Measurements from ENCODE around the gene CBR3.

CBR3 gene

DNA sequence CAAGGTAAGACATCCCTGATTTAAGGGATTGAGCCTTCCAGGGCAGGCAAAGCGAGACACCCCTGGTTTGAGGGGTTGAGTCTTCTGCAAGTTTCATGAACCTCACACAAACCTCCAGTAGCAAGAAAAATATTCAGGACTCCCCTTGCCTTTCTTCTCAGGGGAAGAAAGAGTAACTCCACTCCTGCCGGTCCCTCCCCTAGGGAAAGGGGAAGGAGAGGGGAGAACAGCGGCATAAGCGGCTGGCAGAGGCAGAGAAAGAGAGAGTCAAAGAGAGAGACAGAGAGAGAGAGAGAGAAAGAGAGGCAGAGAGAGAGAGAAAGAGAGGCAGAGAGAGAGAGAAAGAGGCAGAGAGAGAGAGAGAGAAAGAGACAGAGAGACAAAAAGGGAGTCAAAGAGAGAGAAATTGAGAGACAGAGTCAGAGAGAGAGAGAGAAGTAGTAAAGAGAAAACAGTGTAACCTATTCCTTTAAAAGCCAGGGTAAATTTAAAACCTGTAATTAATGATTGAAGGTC, 29.5 kb upstream of the CBR3 start:
- H3K4me3 ChIP-seq (replicated peaks; ENCODE audit: low read depth, low read length): no peak overlapping the region
- TF ChIP-seq, protein P1, sequence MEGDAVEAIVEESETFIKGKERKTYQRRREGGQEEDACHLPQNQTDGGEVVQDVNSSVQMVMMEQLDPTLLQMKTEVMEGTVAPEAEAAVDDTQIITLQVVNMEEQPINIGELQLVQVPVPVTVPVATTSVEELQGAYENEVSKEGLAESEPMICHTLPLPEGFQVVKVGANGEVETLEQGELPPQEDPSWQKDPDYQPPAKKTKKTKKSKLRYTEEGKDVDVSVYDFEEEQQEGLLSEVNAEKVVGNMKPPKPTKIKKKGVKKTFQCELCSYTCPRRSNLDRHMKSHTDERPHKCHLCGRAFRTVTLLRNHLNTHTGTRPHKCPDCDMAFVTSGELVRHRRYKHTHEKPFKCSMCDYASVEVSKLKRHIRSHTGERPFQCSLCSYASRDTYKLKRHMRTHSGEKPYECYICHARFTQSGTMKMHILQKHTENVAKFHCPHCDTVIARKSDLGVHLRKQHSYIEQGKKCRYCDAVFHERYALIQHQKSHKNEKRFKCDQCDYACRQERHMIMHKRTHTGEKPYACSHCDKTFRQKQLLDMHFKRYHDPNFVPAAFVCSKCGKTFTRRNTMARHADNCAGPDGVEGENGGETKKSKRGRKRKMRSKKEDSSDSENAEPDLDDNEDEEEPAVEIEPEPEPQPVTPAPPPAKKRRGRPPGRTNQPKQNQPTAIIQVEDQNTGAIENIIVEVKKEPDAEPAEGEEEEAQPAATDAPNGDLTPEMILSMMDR (IDR thresholded peaks at IDR 0.05; ENCODE audit: low read length, missing control alignments): no peak
- DNase-seq (ENCODE audit: low read depth): no peak

DNA sequence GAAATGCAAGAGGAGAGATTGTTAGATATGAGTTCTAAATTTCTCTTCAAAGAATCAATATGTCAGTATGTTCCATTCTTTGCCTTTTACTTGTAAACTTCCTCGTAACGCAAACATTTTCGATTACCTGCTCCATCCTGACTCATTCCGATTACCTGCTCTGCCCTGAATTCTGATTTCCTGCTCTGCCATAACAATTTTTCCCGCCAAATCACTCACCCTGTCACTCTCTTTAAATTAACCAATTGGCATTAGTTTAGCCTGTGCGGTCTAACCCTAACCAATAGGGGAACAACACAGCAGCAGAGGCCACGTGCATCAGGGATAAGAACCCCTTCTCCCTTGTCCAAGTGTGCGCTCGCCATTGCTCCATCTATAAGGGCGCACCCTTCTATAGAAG, 25.0 kb upstream of the CBR3 start:
- H3K4me3 ChIP-seq (replicated peaks; ENCODE audit: low read depth, low read length): no peak overlapping the region
- TF ChIP-seq, protein P1 (IDR thresholded peaks at IDR 0.05; ENCODE audit: low read length, missing control alignments): no peak
- DNase-seq (ENCODE audit: low read depth): no peak

DNA sequence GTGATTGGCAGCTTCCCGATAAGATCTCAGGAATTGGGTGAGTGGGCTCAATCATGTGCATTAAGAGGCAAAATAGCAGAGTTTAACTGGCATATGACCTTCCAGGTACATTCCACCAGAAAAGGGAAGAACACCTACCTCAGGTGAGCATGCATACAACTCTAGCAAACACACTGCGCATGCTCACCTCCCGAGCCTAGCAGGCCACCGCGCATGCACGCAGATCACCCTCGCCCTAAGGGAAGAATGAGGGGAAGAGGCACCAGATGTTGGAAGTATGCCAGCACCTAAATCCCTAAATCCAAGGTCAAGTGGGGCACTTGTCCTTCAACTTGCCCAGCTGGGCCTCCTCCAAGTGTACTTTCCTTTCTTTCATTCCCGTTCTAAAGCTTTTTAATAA, 23.6 kb upstream of the CBR3 start:
- no peak for DNase-seq (ENCODE audit: low read depth)
- TF ChIP-seq, protein P1 (IDR thresholded peaks at IDR 0.05; ENCODE audit: low read length, missing control alignments): no peak
- H3K4me3 ChIP-seq (replicated peaks; ENCODE audit: low read depth, low read length): no peak overlapping the region

DNA sequence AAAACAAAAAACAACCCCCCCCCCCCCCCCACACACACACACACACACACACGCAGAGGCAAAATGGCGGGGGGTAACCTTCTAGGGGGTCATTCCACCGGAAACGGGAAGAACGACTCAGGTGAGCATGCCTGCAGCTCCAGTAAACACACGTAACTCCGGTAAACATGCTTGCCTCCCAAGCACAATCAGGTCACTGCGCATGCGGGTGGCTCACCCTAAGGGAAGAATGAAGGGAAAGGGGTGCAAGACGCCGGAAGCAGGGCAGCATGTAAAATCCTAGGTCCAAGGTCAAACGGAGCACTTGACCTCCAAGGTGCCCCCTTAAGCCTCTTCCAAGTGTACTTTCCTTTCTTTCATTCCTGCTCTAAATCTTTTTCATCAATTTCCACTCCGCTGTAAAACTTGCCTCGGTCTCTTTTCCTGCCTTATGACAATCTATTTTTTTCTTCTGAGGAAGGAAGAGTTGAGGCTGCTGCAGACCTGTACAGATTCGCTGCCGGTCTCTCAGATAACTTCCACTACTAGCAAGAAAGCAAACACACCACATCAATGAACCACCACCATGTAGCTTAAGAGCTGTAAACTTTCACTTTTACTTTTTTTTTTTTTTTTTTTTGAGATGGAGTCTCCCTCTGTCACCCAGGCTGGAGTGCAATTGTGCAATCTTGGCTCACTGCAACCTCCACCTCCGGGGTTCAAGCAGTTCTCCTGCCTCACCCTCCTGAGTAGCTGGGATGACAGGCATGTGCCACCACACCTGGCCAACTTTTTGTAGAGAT, 21.0 kb upstream of the CBR3 start:
- no peak overlapping the region for H3K4me3 ChIP-seq (replicated peaks; ENCODE audit: low read depth, low read length)
- no peak for DNase-seq (ENCODE audit: low read depth)
- TF ChIP-seq, protein P1 (IDR thresholded peaks at IDR 0.05; ENCODE audit: low read length, missing control alignments): no peak

DNA sequence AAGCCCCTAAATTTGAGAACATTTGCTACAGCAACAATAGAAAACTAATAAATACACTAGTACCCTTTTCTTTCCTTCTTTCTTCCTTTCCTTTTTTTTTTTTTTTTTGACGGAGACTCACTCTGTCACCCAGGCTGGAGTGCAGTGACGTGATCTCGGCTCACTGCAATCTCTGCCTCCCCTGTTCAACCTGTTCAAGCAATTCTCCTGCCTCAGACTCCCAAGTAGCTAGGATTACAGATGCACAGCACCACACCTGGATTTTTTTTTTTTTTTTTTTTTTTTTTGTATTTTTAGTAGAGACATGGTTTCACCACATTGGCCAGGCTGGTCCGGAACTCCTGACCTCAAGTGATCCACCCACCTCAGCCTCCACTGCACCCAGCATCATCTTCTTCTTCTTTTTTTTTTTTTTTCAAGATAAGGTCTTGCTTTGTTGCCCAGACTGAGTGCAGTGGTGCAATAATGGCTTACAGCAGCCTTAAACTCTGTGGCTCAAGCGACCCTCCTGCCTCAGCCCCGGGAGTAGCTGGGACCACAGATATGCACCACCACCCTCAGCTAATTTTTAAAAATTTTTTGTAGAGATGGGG, 19.6 kb upstream of the CBR3 start:
- H3K4me3 ChIP-seq (replicated peaks; ENCODE audit: low read depth, low read length): no peak overlapping the region
- TF ChIP-seq, protein P1 (IDR thresholded peaks at IDR 0.05; ENCODE audit: low read length, missing control alignments): no peak
- no peak for DNase-seq (ENCODE audit: low read depth)

DNA sequence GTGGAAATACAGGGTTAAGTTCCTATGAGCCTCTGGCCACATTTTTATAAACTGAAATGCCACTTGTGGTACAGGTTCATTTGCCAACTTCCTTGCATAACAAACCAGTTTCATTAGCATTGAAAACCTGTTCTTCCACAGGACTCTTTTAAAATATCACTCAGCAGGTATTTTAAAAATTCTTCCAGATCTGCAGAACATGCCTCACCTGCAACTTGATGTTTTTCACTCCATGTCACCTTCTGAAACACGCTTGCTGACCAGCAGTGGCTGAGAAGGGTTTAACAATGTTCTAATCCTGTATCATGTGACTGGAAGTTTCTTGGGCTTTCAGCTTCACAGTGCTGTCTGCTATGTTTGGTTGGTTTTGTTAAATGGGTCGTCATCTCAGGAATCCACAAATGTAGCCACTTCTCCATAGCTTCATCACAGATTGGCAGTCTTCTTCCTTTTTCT, 17.6 kb upstream of the CBR3 start:
- TF ChIP-seq, protein P1 (IDR thresholded peaks at IDR 0.05; ENCODE audit: low read length, missing control alignments): no peak
- H3K4me3 ChIP-seq (replicated peaks; ENCODE audit: low read depth, low read length): no peak overlapping the region
- no peak for DNase-seq (ENCODE audit: low read depth)

All from fibroblast of pulmonary artery (primary cell).